GM18907 (cell line): ENCODE measurements around the gene PDZD4.

ENCODE experiments used
- ATAC-seq: cut with Tn5 transposase; IDR thresholded peaks from one replicate; pipeline ENCODE4 v1.9.1; 2021; ENCODE audit warnings: mild to moderate bottlenecking, moderate library complexity; ENCODE audit not compliant: unreplicated experiment

PDZD4 gene

DNA sequence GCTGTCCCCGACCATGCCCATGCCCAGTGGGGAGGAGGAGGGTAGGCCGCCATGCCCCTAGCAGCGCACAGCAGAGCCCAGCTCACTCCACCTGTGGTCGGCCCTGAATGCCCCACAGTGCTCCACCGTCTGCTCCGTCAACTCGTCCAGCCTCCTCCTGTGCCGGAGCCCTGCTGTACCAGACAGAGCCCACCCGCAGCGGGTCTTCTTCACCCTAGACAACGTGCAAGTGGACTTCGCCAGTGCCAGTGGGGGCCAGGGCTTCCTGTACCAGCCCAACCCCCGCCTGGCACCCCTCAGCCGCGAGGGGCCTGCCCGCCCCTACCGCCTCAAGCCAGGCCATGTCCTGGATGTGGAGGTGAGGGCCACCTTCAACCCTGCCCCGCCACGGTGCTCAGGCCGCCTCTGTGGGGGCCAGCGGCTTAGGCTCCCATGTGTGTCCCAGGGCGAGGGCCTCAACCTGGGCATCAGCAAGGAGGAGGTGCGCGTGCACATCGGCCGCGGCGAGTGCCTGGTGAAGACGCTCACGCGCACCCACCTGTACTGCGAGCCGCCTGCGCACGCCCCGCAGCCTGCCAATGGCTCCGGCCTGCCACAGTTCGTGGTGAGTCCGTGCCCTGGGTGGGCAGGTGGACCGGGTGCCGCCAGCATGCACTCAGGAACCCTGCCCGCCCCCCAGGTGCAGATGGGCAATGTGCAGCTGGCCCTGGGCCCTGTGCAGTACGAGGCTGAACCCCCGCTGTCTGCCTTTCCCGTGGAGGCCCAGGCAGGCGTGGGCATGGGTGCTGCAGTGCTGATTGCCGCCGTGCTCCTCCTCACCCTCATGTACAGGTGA is 56.4 kb downstream of the PDZD4 start:
- no peak for ATAC-seq

DNA sequence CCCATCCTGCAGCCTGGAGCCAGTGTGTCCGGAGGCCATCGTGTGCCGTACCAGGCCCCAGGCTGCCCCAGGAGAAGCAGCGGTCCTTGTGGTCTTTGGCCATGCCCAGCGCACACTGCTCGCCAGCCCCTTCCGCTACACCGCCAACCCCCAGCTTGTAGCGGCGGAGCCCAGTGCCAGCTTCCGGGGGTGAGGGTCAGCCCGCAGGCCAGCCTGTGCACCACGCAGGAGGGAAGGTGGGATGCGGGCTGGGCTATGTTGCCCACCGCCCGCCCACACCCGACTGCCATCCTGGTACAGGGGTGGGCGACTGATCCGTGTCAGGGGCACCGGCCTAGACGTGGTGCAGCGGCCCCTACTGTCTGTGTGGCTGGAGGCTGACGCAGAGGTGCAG is 57.1 kb downstream of the PDZD4 start:
- ATAC-seq: no peak

DNA sequence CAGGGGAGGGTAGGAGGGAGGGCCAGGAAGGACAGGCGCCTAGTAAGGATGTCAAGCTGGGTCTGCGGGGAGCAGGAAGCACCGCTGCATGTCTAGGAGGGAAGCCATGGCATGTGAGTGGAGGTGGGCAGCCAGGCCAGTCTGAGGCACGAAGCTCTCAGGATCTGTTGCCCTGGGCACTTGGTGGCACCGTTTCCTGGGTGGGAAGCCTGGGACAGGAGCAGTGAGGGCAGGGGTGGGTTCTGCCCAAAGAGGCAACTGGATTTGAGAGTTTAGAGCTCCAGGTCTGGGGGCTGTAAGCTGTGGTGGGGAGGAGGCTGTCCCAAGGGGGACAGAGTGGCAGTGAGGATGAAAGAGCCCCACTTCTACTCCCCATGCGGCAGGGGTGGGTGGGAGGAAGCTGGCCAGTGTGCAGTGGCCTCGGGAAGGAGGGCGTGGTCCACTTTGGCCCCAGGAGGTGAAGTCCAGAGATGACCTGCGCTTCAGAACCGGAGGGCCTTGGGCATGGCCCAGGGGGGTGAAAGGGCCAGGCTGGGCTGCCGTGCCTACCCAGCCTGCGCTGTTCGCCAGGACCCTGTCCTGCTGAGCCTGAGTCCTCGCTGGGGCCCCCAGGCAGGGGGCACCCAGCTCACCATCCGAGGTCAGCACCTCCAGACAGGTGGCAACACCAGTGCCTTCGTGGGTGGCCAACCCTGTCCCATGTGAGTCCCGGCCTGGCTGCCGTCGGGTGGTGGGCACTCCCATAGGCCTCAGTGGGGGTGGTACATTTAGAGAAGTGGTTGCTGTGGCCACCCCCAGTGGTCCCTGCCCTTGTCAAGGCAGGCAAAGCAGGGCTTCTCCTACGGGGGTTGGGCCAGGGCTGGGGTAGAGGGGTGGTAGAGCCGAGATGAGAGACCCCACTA is 57.8 kb downstream of the PDZD4 start:
- no peak for ATAC-seq

DNA sequence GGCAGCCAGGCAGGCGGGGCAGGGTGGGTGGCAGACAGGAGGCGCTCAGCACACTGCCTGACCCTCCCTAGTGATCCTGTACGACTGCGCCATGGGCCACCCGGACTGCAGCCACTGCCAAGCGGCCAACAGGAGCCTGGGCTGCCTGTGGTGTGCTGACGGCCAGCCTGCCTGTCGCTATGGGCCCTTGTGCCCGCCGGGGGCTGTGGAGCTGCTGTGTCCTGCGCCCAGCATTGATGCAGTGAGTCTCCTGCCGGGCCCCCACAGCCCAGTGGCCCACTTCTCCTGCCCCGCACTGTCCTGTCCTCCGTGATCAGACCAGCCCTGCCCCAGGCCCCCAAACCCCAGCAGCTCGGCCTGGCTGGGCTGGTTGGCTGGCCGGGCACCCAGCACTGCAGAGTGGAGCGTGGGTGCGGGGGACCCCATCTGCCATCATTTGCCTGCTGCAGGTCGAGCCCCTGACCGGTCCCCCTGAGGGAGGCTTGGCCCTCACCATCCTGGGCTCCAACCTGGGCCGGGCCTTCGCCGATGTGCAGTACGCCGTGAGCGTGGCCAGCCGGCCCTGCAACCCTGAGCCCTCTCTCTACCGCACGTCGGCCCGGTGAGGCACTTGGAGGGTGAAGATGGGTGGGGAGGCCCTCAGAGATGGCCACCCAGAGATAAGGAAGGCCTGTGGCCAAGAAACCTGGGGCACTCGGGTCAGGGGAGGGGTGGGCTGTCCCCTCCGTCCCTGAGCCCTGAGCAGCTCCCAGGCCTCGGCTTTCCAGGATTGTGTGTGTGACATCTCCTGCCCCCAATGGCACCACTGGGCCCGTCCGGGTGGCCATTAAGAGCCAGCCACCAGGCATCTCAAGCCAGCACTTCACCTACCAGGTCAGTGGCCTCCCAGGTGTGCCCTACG is 58.7 kb downstream of the PDZD4 start:
- ATAC-seq: no peak

DNA sequence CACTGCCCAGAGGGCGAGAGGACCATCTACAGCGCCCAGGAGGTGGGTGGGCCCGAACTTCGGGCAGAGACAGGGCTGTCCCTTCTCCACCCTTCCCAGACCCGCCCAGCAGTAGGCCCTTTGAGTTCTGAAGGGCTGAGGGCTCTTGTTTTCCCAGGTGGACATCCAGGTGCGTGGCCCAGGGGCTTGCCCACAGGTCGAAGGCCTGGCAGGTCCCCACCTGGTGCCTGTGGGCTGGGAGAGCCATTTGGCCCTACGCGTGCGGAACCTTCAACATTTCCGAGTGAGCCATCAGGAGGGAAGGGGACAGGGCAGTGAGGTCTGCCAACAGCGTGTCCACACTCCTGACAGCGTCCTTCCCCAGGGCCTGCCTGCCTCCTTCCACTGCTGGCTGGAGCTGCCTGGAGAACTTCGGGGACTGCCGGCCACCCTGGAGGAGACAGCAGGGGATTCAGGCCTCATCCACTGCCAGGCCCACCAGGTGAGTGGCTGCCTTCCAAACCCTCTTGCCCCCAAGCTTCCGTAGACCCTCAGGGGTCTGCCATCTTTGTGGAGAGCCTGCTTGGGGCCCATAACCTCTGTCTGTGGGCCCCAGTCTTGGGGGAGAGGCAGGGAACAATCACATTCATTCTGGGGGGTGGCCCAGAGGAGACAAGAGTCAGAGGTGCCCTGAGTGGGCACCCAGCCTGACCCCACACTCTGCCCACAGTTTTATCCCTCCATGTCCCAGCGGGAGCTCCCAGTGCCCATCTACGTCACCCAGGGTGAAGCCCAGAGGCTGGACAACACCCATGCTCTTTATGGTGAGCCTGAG is 59.5 kb downstream of the PDZD4 start:
- ATAC-seq: no peak

DNA sequence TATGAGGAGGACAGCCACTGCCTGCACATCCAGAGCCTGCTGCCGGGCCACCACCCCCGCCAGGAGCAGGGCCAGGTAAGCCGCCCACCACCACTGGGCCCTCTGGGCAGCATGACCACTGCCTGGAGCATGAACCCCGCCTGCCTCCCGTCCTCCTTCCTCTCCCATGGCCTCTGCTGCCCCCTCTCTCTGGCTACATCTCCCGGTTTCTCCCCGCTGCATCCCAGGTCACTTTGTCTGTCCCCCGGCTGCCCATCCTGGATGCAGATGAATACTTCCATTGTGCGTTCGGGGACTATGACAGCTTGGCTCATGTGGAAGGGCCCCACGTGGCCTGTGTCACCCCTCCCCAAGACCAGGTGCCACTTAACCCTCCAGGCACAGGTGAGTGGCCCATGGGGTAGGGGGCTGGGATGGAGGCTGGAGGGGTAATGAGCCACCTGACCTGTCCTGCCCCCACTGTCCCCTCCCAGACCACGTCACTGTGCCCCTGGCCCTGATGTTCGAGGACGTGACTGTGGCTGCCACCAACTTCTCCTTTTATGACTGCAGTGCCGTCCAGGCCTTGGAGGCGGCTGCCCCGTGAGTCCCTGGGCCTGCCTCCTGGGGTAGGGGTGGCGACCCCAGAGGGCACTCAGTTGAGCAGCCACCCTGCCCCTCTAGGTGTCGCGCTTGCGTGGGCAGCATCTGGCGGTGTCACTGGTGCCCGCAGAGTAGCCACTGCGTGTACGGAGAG is 60.3 kb downstream of the PDZD4 start:
- no peak for ATAC-seq

DNA sequence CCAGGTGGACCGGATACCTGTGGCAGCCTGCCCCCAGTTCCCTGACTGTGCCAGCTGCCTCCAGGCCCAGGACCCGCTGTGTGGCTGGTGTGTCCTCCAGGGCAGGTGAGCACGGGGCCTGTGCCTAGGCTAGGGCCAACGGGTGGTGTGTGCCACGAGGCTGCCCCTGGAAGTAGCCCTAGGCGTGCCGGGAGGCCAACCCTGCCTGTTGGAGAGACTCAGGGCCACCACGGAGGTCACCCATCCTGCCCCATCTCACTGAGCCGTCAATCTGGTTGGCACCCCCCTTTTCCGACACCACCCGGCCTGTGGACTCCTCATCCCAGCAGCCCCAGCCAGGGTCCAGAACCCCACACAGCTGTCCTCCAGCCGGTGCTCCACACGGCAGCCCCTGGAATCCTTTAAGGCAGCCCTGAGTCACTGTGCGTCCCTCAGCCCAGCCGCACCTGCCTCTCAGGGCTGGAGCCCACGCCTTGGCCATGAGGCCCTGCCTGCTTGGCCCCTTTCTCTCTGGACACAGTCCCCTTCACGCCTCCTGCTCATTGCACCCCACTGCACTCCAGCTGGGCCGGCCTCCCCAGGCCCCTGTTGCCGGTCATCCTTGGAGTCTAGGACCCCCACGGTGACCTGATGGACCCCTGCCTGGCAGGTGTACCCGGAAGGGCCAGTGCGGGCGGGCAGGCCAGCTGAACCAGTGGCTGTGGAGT is 61.0 kb downstream of the PDZD4 start:
- ATAC-seq: no peak

DNA sequence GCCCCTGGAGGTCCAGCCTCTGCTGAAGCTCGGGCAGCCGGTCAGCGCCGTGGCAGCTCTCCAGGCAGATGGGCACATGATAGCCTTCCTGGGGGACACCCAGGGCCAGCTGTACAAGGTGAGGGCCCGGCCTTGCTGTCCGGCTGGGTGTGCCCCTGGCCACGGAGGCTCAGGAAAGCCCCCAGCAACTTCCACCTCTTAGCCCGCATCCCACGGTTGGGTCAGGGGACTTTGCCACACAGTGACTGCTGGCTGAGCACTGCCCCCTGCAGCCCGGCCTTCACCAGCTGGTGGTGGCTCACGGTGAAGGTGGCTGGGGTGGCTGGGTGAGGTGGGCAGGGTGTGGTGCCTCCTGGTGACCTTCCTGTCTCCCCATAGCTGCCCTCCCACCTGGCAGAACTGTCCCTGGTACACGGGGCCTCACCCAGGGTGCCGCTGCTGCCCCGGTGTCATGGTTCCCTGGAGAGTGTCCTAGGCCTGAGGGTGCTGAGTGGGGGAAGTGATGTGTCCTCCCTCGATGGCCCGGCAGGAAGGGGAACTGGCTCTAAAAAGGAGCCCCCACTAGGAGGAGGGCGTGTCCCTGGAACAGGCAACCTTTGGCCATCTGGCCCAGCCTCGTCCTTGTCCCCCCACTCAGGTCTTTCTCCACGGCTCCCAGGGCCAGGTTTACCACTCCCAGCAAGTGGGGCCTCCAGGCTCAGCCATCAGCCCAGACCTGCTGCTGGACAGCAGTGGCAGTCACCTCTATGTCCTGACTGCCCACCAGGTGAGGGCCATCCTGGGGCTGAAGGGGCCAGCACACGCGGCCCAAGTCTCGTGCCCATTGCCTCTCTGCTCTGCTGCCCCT is 61.8 kb downstream of the PDZD4 start:
- ATAC-seq: no peak

DNA sequence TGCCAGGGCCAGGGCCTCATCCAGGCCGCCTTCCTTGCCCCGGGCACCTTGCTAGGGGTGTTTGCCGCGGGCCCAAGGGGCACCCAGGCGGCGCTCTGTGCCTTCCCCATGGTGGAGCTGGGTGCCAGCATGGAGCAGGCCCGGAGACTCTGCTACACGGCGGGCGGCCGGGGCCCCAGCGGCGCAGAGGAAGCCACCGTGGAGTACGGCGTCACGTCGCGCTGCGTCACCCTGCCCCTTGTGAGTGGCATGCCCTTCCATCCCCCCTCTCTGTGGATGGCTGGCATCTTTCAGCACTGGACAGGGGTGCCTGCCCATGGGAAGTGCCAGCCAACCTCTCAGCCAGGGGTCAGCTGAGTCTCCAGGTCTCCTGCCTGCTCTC is 62.7 kb downstream of the PDZD4 start:
- ATAC-seq: no peak

DNA sequence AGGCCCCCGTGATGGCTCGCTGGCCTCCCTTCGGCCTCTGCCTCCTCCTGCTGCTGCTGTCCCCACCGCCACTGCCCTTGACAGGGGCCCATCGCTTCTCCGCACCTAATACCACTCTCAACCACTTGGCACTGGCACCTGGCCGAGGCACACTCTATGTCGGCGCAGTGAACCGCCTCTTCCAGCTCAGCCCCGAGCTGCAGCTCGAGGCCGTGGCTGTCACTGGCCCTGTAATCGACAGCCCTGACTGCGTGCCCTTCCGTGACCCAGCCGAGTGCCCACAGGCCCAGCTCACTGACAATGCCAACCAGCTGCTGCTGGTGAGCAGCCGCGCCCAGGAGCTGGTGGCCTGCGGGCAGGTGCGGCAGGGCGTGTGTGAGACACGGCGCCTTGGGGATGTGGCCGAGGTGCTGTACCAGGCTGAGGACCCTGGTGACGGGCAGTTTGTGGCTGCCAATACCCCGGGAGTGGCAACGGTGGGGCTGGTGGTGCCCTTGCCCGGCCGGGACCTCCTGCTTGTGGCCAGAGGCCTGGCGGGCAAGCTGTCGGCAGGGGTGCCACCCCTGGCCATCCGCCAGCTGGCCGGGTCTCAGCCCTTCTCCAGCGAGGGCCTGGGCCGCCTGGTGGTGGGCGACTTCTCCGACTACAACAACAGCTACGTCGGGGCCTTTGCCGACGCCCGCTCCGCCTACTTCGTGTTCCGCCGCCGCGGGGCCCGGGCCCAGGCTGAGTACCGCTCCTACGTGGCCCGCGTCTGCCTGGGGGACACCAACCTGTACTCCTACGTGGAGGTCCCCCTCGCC is 63.3 kb downstream of the PDZD4 start:
- no peak for ATAC-seq

DNA sequence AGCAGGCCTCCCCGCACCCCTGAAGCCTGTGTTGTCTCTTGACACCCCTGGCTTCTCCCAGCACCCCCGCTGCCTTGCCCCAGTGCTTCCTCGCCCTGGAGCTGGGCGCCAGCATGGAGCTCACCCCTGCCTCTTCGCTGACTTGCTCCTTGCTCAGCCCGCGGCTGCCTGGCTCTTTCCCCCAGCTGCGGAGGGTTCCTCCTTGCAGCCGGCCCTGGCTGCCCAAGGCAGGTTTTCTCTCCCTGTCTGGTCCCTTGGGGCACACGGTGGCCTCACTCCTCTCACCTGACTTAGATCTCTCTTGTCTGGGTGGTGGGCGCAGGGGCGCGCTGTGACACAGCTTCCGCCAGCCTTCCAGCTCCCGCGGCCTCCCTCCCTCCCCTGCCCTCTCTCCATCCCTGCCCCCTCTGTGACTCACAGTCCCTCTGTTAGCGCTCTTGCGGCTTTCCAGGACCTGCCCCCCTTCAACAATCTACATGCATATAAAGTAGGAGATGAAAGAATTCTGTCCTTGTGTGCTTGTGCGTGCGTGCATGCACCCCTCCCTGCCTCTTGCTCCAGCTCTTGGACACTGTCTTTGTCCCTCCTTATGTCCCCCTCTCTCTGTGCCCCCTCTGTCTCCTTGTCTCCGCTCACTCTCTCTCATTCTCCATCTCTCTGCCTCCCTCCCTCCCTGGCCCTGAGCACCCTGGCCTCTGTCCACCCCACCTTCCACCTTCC is 64.1 kb downstream of the PDZD4 start:
- no peak for ATAC-seq

DNA sequence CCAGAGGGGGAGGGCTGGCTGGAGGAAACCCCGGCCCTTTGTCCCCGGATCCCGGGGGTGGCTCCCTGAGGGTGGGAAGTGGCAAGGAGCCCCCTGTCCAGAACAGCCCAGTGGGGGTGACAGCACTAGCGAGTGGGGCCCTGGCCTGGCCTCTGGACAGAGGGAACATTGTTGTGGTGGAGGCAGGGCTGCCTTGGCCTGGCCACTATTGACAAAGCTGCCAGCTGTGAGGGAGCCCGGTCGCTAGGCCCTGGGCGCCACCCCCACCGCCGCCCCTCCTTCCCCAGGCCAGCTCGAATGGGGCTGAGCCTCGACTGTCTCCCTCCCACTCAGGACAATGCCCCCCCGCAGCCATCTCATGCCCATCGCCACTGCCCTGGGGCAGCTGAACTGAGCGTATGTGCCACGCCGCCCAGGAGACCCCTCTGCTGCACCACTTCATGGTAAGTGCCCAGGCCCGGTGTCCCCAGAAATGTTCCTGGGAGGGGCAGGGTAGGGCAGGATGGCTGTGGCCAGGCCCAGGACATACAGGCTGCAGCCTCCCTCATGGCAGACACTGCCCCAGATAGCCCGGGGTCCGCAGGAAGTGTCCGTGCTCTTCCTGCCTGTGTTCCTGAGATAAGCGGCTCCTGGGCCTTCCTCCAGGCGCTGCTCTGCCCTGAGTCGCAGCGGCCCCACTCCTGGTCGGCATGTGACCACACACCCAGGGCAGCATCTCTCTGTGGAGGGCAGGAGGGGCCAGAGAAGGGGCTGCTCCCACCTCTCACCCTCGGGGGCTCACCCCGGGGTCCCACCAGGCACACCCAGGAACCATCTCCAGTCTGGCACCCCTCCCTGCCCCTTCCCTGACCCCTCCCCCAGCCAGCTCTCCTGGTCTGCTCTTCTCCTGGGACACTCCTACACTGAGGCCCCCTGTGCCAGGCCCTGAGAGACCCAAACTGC is 64.9 kb downstream of the PDZD4 start:
- ATAC-seq: no peak

DNA sequence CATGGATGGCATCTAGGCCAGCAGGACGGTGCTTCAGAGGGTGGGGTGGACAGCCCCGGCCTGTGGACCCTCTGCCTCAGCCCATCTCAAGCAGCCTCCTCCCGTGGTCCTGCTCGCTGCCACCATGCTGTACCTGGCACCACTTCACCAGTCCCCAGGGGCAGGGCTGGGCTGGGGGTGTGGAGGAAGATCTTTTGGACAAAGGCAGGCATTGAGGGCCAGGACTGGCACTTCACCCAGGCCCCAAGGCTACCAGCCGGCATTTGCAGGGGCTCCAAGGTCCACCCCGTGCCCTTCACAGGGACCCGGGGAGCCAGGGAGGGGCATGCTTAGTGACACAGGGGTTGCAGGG is 65.6 kb downstream of the PDZD4 start:
- no peak for ATAC-seq

DNA sequence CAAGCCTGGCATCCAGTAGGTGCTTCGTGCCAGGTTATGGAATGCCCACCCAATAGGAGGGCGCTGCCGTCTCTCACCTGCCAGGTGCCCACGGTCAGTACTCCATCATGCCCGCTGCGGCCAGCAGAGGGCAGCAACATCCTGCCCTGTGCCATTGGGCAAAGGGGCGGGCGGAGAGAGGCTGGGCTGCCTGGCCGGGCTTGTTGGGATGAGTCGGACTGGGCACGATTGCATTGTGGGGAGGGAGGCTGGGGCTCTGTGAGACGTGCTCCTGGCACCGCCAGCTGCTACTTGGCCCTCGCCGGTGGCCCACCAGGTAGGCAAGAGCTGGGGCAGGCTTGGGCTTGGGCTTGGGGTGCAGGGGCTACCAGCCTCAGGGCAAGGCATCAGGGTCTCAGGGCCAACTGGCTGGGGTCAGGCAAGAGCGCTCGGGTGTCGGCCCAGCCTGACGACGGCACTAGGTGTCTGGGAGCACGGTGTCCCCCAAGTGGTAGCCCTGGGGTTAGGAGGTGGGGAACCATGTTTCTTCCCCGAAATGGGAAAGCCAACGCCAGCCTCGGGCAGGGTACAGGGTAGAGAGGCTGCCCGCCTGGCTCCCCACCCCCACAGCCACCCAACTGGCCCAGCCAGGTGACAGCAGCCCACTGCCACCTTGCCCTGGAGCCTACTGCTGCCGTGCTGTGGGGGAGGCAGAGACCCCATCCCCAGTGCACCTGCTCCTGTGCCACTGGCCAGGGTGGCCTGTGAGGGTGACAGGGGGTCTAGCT is 66.2 kb downstream of the PDZD4 start, which contains the start of gene PLXNB3:
Gene PLXNB3 (plus strand): TSS at position 261 of the 767 bp plus-strand sequence. CDS start 1,287 bp downstream, outside the sequence.
- ATAC-seq: peak; percentile 59
